Effector CD4-positive, alpha-beta T cell (primary cell): ENCODE results near the gene FBXO5.

ENCODE experiments used
- DNase-seq: peaks from one replicate; pipeline ENCODE4 v3.0.0-alpha.2; 2020

The FBXO5 gene

GRCh38 chr6:152948150-152948768 lies 34.6 kb downstream of the FBXO5 start:
- no peak for DNase-seq

- DNase-seq: no peak
Observed at GRCh38 chr6:152946995-152947394, 35.8 kb downstream of the FBXO5 start.

GRCh38 chr6:152946484-152946883 lies 36.4 kb downstream of the FBXO5 start:
- no peak for DNase-seq

- no peak for DNase-seq
Observed at GRCh38 chr6:152943260-152943897, 39.5 kb downstream of the FBXO5 start.

- no peak for DNase-seq
Observed at GRCh38 chr6:152942319-152942869, 40.4 kb downstream of the FBXO5 start.

DNA sequence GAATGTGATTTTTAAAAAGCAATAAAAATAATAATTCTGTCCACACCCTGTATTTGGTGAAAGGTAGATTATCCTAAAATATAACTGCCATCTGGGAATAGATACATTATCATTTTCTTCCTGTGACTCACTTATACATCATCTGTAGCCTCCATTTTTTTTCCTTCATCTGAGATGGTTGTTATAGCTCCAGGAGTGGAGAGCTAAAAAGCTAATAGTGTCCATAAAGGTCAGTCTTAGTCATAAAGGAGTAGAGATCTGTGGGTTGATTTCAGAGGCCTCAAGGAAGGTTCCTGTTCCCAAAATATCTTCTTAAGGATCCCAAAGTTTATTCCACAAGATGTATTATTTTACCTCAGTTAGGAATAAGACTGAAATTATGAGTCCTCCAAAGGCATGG lies 41.1 kb downstream of the FBXO5 start:
- no peak for DNase-seq

DNA sequence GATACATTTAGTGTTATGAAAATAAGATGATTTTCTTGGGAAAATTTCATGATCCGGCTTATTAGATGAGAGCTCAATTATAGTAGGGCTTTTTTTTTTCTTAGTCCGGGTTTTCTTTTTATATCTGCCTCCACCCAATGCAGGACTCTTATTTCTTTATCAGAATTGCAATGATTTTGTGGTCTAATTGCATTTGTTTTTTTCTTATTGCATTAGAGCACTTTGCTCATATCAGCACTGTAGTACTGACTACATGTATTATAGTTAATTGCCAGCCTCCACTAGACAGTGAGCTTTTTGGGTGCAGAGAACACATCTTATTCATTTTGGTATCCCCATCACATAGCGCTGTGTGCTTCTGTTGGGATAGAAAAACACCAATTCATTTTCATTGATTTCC lies 50.0 kb downstream of the FBXO5 start:
- no peak for DNase-seq

GRCh38 chr6:152922706-152923105 lies 60.1 kb downstream of the FBXO5 start:
- DNase-seq: no peak
